Natural killer cell (primary cell): ENCODE data around the gene MOSPD3. TPM values are rescaled to one million over a fixed set of nuclear protein-coding genes. Genes with fewer than 3 reads are reported as not detected.

Experiments
- ATAC-seq, 3 donors: fragments of 150-1000 bp in 2 of 3; fragments of 200-7000 bp in 1 of 3; cut with Tn5 transposase; 1 replicate in 1 of 3; 2 replicates in 2 of 3; pipeline ENCODE4 v1.10.0; 2021; ENCODE audit warnings: mild to moderate bottlenecking in 2 of 3, moderate library complexity in 2 of 3
- DNase-seq, 2 donors: peaks; one replicate each; pipeline versions ENCODE4 v3.0.0 to v3.0.0-alpha.2; 2013 to 2021; ENCODE audit warnings: mixed read lengths in 1 of 2
- H3K27ac ChIP-seq: one replicate; pipeline ENCODE4 v1.5.1; 2013; ENCODE audit warnings: mild to moderate bottlenecking, low read length
- H3K27me3 ChIP-seq: one replicate; pipeline ENCODE4 v1.6.1; 2013; ENCODE audit warnings: low read length; ENCODE audit not compliant: control insufficient read depth, insufficient read depth
- H3K36me3 ChIP-seq: one replicate; pipeline ENCODE4 v1.6.1; 2013; ENCODE audit warnings: low read length; ENCODE audit not compliant: control insufficient read depth, insufficient read depth
- H3K4me1 ChIP-seq: one replicate; pipeline ENCODE4 v1.6.1; 2013; ENCODE audit warnings: low read length; ENCODE audit not compliant: control insufficient read depth, insufficient read depth
- H3K4me3 ChIP-seq: one replicate; pipeline ENCODE4 v1.5.1; 2013; ENCODE audit warnings: low read length
- H3K9me3 ChIP-seq: one replicate; pipeline ENCODE4 v1.6.1; 2013; ENCODE audit warnings: low read length; ENCODE audit not compliant: control insufficient read depth, insufficient read depth
- H3K27ac Mint-ChIP-seq, 2 donors: one replicate each; pipeline ENCODE4 v1.8.0; 2022; ENCODE audit warnings: mild to moderate bottlenecking in 2 of 2, mixed read lengths in 2 of 2, moderate library complexity in 1 of 2
- H3K27me3 Mint-ChIP-seq, 2 donors: one replicate each; pipeline ENCODE4 v1.8.0; 2022; ENCODE audit warnings: low read depth in 2 of 2, mixed read lengths in 2 of 2
- H3K36me3 Mint-ChIP-seq: one replicate; pipeline ENCODE4 v1.8.0; 2022; ENCODE audit warnings: mixed read lengths
- H3K4me1 Mint-ChIP-seq, 2 donors: one replicate each; pipeline ENCODE4 v1.8.0; 2022; ENCODE audit warnings: mixed read lengths in 2 of 2
- H3K4me3 Mint-ChIP-seq: one replicate; pipeline ENCODE4 v1.8.0; 2022; ENCODE audit warnings: mild to moderate bottlenecking, moderate library complexity, mixed read lengths
- H3K9me3 Mint-ChIP-seq, 2 donors: one replicate each; pipeline ENCODE4 v1.8.0; 2022; ENCODE audit warnings: mixed read lengths in 2 of 2
- WGBS: methylation state at CpG from one replicate; pipeline ENCODE4 v1.1.7; 2013; ENCODE audit warnings: missing lambda C conversion rate; ENCODE audit not compliant: insufficient coverage; 5-methylcytosine and 5-hydroxymethylcytosine counted together
- intact Hi-C: fragments of 100-400 bp; cut with micrococcal nuclease; formaldehyde crosslinking; loops from one replicate; pipeline ENCODE4 v1.14.2; 2022
- total RNA-seq, 4 donors: library from RNA; stranded (reverse); fragments of 120-200 nt in 1 of 4; gene quantifications; one replicate each; pipeline versions ENCODE4 v1.2.3 to v1.2.4, GENCODE V29; 2013 to 2022
- TF ChIP-seq, protein P1 (sequence below): fragments of 200-600 bp; IDR thresholded peaks from one replicate; pipeline ENCODE4 v1.8.0; 2022; ENCODE audit warnings: antibody characterized with exemption

The MOSPD3 gene
- total RNA-seq, 3 donors from 2014 or later (not counting 1 experiment from before 2014, with no cell fraction given): 14.5 to 15.9 (median 15.5) TPM

DNA sequence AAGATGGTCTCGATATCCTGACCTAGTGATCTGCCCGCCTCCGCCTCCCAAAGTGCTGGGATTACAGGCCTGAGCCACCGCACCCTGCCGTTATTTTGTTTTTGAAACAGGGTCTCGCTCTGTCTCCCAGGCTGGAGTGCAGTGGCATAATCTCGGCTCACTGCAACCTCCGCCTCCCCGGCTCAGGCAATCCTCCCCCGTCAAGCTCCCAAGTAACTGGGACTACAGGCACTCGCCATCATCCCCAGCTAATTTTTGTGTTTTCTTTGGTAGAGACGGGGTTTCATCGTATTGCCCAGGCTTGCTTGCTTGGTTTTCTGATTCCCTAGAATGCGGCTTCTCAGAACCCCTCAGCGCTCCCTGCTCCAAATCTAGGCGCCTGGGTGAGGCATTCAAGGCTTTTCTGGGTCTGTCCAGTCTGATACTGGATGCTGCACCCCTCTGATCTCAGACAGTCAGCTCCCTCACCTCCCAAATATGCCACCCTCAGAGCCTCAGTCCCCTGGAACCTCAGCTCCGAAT is 27.7 kb downstream of the MOSPD3 start:
- Mint-ChIP-seq H3K27ac (no peak overlapping the region), H3K9me3 (no peaks in the 10 kb centered on the region), H3K4me3 (no peak overlapping the region), H3K4me1 (no peaks in the 10 kb centered on the region), H3K27me3 (peaks cover 0 to 2% of the 10 kb centered on the region in 2 donors), H3K36me3 (no peaks in the 10 kb centered on the region)
- TF ChIP-seq, protein P1, sequence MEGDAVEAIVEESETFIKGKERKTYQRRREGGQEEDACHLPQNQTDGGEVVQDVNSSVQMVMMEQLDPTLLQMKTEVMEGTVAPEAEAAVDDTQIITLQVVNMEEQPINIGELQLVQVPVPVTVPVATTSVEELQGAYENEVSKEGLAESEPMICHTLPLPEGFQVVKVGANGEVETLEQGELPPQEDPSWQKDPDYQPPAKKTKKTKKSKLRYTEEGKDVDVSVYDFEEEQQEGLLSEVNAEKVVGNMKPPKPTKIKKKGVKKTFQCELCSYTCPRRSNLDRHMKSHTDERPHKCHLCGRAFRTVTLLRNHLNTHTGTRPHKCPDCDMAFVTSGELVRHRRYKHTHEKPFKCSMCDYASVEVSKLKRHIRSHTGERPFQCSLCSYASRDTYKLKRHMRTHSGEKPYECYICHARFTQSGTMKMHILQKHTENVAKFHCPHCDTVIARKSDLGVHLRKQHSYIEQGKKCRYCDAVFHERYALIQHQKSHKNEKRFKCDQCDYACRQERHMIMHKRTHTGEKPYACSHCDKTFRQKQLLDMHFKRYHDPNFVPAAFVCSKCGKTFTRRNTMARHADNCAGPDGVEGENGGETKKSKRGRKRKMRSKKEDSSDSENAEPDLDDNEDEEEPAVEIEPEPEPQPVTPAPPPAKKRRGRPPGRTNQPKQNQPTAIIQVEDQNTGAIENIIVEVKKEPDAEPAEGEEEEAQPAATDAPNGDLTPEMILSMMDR: no peak
- Histone ChIP-seq H3K4me1 (no peaks in the 10 kb centered on the region), H3K27me3 (no peaks in the 10 kb centered on the region), H3K27ac (no peak overlapping the region), H3K36me3 (no peaks in the 10 kb centered on the region), H3K4me3 (no peak overlapping the region), H3K9me3 (no peaks in the 10 kb centered on the region)
- ATAC-seq (no peak), DNase-seq (no peak)
- intact Hi-C loops: no loop called here
- 95% methylated on average over 17 of the region's 17 CpGs for WGBS

DNA sequence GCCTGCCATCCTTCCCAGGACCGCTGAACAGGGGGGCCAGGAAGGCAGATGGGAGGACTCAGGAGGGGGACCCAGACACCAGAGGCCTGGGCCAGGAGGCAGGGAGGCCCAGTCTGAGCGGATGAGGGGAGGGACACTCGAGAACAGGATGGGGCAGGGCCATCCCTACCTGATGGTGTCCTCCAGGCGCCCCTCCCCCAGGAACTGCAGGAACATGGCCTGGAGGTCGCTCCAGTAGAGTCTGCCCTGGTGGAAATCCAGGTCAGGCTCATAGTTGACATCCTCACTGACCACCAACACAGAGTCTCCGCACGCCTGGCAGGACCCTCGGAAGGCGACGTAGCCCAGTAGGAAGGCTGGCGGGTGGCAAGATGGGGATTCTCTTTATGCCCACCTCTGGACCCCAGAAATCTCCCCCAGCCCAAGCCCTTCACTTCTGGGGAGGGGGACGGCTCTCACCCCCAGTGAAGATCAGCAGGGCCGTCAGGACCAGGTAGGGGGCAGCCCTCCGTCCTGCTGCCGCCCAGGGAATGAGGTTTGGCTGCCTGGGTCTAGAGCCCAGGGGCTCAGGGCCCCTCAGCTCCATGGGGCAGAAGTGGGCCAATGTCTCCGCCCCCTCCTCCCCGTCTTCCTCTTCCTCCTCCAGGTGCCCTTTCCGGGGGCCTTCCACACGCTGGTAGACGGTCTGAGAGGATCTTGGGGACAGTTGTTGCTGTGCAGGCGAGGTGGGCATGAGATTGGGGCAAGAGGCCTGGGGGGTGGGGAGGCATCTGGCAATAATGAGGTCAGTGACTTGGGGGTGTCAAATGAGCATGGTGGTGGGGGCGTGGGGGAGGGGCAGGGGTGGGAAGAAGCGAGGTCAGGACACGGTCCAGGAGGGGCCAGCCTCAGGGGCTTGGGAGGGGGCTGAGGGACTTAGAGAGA is 28.4 kb downstream of the MOSPD3 start:
- Histone ChIP-seq H3K4me3 (no peak overlapping the region), H3K9me3 (no peaks in the 10 kb centered on the region), H3K36me3 (no peaks in the 10 kb centered on the region), H3K4me1 (no peaks in the 10 kb centered on the region), H3K27ac (no peak overlapping the region), H3K27me3 (no peaks in the 10 kb centered on the region)
- Mint-ChIP-seq H3K27ac (no peak overlapping the region), H3K4me3 (no peak overlapping the region), H3K4me1 (no peaks in the 10 kb centered on the region), H3K27me3 (peaks cover 0 to 7% of the 10 kb centered on the region in 2 donors), H3K36me3 (no peaks in the 10 kb centered on the region), H3K9me3 (no peaks in the 10 kb centered on the region)
- WGBS: 77% methylated on average over 22 of the region's 24 CpGs
- TF ChIP-seq, protein P1: no peak
- intact Hi-C loops: no loop called here
- DNase-seq (no peak), ATAC-seq (no peak)

DNA sequence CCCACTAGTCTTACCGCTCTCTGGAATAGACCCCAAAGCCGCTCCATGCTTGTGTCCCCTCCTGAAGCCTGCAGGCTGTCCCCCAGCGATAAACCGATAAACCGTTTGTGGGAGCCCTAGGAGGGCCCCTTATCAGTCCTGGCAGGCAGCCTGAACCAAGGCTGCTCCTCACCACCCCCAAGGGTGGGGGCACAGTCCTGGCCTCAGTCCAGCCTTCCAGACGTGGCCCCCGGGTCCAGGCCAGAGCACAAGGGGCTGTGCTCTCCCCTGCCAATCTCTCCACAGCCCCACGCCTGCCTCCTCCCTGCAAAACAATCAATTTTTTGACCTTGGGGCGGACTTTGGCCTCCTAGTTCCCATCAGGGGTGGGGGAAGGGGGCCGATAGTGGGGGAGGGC is 29.1 kb downstream of the MOSPD3 start, which contains the start of gene TFR2:
TSS of gene TFR2 (minus strand) at position 90 of the 397 bp plus-strand sequence. CDS start at position 47, 43 bp downstream.
- no peak within 1 kb of the TSS for H3K4me3 ChIP-seq
- no peaks in the 10 kb centered on the region for H3K36me3 Mint-ChIP-seq
- no peaks in the 10 kb centered on the region for H3K9me3 ChIP-seq
- H3K27me3 ChIP-seq: no peaks in the 10 kb centered on the region
- ATAC-seq (no peak), DNase-seq (no peak)
- TF ChIP-seq, protein P1: no peak
- 50% methylated on average over 9 of the region's 10 CpGs for WGBS
- H3K27ac ChIP-seq: no peak within 1 kb of the TSS
- no peaks in the 10 kb centered on the region for H3K36me3 ChIP-seq
- H3K4me1 Mint-ChIP-seq: no peaks in the 10 kb centered on the region
- H3K9me3 Mint-ChIP-seq: no peaks in the 10 kb centered on the region
- intact Hi-C loops: no loop called here
- H3K4me1 ChIP-seq: no peaks in the 10 kb centered on the region
- no peak within 1 kb of the TSS for H3K4me3 Mint-ChIP-seq
- H3K27me3 Mint-ChIP-seq: peaks cover 0 to 7% of the 10 kb centered on the region in 2 donors
- no peak within 1 kb of the TSS for H3K27ac Mint-ChIP-seq
